Measurements from ENCODE around the gene ATP2C2.
"Not testable (repeated sequence)": the region's sequence is repeated elsewhere in the genome, so short reads cannot be mapped to it uniquely, and the experiment has no call there.

GRCh38 chr16:84451010-84451676 is 82.8 kb downstream of the ATP2C2 start:
- not testable (repeated sequence) for TF ChIP-seq CTCF (conservative IDR thresholded peaks at IDR 0.05; ENCODE audit: low read depth, low read length); EZH2 (IDR thresholded peaks at IDR 0.05; ENCODE audit: borderline replicate concordance, low read depth, low read length, poor library complexity, severe bottlenecking)
